D721Med (cell line): ENCODE measurements around the gene ANO3.

Source experiments
- DNase-seq: peaks from one replicate; pipeline ENCODE4 v3.0.0; 2011; ENCODE audit warnings: low spot score; ENCODE audit not compliant: insufficient read length
- FAIRE-seq: peaks from 2 replicates; lab custom pipeline; 2011; peaks lifted over from hg19 to GRCh38; lab: Jason Lieb, UNC
- CTCF ChIP-seq: IDR thresholded peaks from 2 replicates; pipeline ENCODE4 v1.5.1; 2012; ENCODE audit warnings: mild to moderate bottlenecking, control low read depth; ENCODE audit not compliant: insufficient read depth; ENCODE audit errors: missing control alignments

Gene ANO3

DNA sequence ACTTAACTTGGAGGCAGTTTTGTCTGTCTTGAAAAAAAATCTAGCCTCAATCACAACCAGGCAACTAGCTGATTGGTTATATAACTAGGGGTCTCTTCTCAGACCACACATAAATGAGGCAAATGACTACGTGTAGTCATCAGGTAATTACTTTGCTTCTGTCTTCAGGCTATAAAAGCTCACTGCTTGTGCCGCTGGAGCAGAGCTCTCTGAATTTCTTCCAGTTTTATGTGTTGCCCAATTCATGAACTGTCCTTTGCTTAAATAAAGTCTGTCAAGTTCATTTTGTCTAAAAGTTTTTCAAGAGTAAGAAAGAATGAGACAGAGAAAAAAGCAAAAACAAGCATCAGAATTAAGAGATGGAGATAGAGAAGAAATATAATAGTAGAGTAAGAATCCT lies 146.8 kb downstream of the ANO3 start:
- no peak for FAIRE-seq
- no peak for DNase-seq
- TF ChIP-seq CTCF: no peak

DNA sequence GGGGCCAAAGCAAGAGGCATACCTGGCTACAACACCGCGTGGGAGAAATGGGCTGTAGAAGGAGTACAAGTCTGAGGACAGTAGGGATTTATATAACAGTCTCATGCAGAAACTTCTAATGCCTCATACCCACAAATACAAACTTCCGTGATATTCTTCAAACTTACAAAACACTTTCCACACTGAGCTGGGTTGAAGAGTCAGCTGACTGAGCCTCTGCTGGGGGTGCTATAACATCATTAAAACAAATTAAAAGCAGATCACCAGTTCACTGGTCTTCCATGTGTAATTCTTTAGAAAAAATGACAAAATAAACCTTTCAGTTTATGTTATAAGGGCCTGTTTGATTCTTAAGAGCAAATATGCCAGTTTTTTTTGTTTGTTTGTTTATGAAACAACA lies 148.1 kb downstream of the ANO3 start:
- FAIRE-seq (no peak), DNase-seq (no peak)
- TF ChIP-seq CTCF: no peak

GRCh38 chr11:26483108-26483507 lies 151.2 kb downstream of the ANO3 start:
- FAIRE-seq (no peak), DNase-seq (no peak)
- no peak for TF ChIP-seq CTCF

DNA sequence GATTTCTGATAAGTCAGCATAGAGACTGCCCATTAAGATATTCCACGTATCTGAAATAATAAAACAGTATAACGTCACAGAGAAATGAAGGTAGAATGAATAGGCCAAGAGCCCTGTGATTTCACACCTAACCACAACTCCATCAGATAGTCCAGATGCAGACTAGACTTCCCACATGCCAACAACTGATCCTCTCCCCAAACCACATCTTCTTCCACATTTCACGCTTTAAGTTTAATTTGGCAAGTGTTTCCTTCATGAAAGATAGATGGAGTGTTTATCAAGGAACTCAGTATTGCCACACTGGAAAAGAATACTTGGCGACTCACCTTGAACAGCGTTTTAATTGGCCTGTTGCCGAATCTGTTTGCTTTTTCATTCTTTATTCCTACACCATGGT lies 158.6 kb downstream of the ANO3 start:
- no peak for TF ChIP-seq CTCF
- DNase-seq: no peak
- FAIRE-seq: no peak

DNA sequence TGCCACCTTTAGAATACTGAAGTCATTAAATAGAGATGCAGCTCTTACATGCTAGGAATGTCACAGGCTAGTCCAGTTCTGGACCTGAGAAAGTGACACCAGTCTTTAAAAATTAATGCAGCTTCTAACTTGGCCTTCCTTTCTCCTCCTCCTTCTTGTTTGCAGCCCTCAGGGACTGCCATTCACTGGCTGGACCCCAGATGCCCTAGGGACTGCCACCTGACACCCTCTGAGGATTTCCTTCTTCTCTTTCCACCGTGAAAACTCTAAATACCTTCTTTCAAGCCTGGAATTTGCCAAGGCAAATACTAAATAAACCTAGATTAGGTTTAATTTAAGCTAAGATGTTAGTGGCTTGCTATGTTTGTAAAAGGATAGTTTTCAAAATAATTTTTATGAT lies 161.7 kb downstream of the ANO3 start:
- no peak for DNase-seq
- no peak for TF ChIP-seq CTCF
- no peak for FAIRE-seq

- FAIRE-seq (no peak), DNase-seq (no peak)
- no peak for TF ChIP-seq CTCF
Observed at GRCh38 chr11:26507229-26507628, 175.3 kb downstream of the ANO3 start.

DNA sequence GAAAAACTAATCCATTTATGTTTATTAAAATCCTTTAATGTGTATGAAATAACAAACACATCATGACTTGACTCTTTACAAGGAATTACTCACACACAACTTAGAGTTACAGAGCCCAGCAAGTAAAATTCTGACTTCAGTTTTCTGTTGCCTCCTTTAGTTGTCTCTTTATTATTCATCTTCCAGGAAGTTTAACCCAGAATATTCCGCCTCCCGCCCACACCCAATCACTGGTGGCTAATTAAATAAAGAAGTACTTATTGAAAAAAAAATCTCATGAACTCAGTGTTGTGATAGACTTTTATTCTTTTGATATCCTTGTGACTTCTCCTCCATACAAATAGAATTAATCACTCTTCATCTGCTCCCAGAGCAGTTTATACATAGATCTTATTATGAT lies 178.2 kb downstream of the ANO3 start:
- TF ChIP-seq CTCF: no peak
- FAIRE-seq (no peak), DNase-seq (no peak)
